SK-N-SH (cell line): Measurements from ENCODE around the gene PLXNA4. TPM values are rescaled to one million over a fixed set of nuclear protein-coding genes. Genes with fewer than 3 reads are reported as not detected.

Experiments used
- CTCF ChIA-PET: fragments of 300-600, 350-600 bp; formaldehyde crosslinking; extraction: SDS; loops from one replicate; lab custom pipeline; 2021; lab: Yijun Ruan, JAX
- POLR2A ChIA-PET: fragments of 350-600 bp; sonication (Branson Sonifier 250); formaldehyde crosslinking; extraction: SDS; loops from one replicate; lab custom pipeline; 2020; ENCODE audit warnings: antibody characterized with exemption, inconsistent platforms; lab: Yijun Ruan, JAX
- DNase-seq: peaks from one replicate; pipeline ENCODE4 v3.0.0; 2012
- H2AFZ ChIP-seq: fragments of 200-600 bp; sonication (generic); 2 replicates; pipeline ENCODE4 v1.8.1; 2016; ENCODE audit warnings: antibody characterized with exemption, mild to moderate bottlenecking, low read depth
- H3F3A ChIP-seq: fragments of 200-600 bp; sonication (generic); replicated peaks from 2 replicates; pipeline ENCODE3; 2016; ENCODE audit warnings: antibody characterized with exemption, mild to moderate bottlenecking; ENCODE audit not compliant: insufficient read depth
- H3K27ac ChIP-seq, 2 experiments: fragments of 200-500 bp in 1 of 2; fragments of 200-600 bp in 1 of 2; sonication (Bioruptor generic) in 1 of 2; sonication (generic), shearing (Covaris generic) in 1 of 2; 2 replicates each; pipeline versions ENCODE4 v1.5.1 to v1.6.1; 2014 to 2016; ENCODE audit warnings: low read depth in 2 of 2, inconsistent platforms in 1 of 2, low read length in 1 of 2, mild to moderate bottlenecking in 1 of 2, mixed read lengths in 1 of 2
- H3K27me3 ChIP-seq: fragments of 200-600 bp; sonication (generic), shearing (Covaris generic); 2 replicates; pipeline ENCODE4 v1.6.1; 2016; ENCODE audit warnings: mixed run types; ENCODE audit not compliant: insufficient read depth
- H3K36me3 ChIP-seq, 2 experiments: fragments of 200-500 bp in 1 of 2; fragments of 200-600 bp in 1 of 2; sonication (Bioruptor generic) in 1 of 2; sonication (generic) in 1 of 2; replicated peaks in 1 of 2; 2 replicates each; pipeline versions ENCODE3 to v1.5.1; 2014 to 2016; ENCODE audit warnings: low read length in 1 of 2, mild to moderate bottlenecking in 1 of 2; ENCODE audit not compliant: insufficient read depth in 2 of 2, control insufficient read depth in 1 of 2
- H3K4me1 ChIP-seq, 2 experiments: fragments of 200-500 bp in 1 of 2; fragments of 200-600 bp in 1 of 2; sonication (Bioruptor generic) in 1 of 2; sonication (generic), shearing (Covaris generic) in 1 of 2; 2 replicates each; pipeline versions ENCODE4 v1.5.1 to v1.6.1; 2014 to 2016; ENCODE audit warnings: low read depth in 1 of 2, low read length in 1 of 2, mixed run types in 1 of 2; ENCODE audit not compliant: insufficient read depth in 2 of 2, control insufficient read depth in 1 of 2
- H3K4me2 ChIP-seq: fragments of 200-600 bp; sonication (generic), shearing (Covaris generic); 2 replicates; pipeline ENCODE4 v1.6.1; 2017; ENCODE audit warnings: mixed run types
- H3K4me3 ChIP-seq, 2 experiments: fragments of 200-500 bp in 1 of 2; fragments of 200-600 bp in 1 of 2; sonication (Bioruptor generic) in 1 of 2; sonication (generic), shearing (Covaris generic) in 1 of 2; 2 replicates each; pipeline versions ENCODE4 v1.5.1 to v1.8.1; 2014 to 2016; ENCODE audit warnings: low read depth in 2 of 2, inconsistent platforms in 1 of 2, low read length in 1 of 2, mild to moderate bottlenecking in 1 of 2, mixed read lengths in 1 of 2, moderate library complexity in 1 of 2
- H3K79me2 ChIP-seq: fragments of 200-600 bp; sonication (generic); 2 replicates; pipeline ENCODE4 v1.8.1; 2017; ENCODE audit warnings: mild to moderate bottlenecking; ENCODE audit not compliant: insufficient read depth
- H3K9ac ChIP-seq: fragments of 200-600 bp; sonication (generic); 2 replicates; pipeline ENCODE4 v1.6.1; 2017; ENCODE audit warnings: mixed run types
- H3K9me2 ChIP-seq: fragments of 200-600 bp; sonication (generic); 2 replicates; pipeline ENCODE4 v1.6.1; 2017; ENCODE audit warnings: mixed run types
- H3K9me3 ChIP-seq: fragments of 200-600 bp; sonication (generic); 2 replicates; pipeline ENCODE4 v1.6.1; 2017; ENCODE audit warnings: mixed run types, mild to moderate bottlenecking, moderate library complexity
- H4K20me1 ChIP-seq: fragments of 200-600 bp; sonication (generic); 2 replicates; pipeline ENCODE4 v1.6.1; 2017; ENCODE audit warnings: mild to moderate bottlenecking, mixed run types; ENCODE audit not compliant: insufficient read depth
- CHD2 ChIP-seq: fragments of 150-350 bp; IDR thresholded peaks from 2 replicates; pipeline ENCODE4 v1.6.1; 2018; ENCODE audit warnings: low read length; ENCODE audit not compliant: partially characterized antibody
- CTCF ChIP-seq: fragments of 200-600 bp; sonication (generic); IDR thresholded peaks from 2 replicates; pipeline ENCODE4 v1.6.1; 2017; ENCODE audit warnings: antibody characterized with exemption, mild to moderate bottlenecking, moderate library complexity
- ELF1 ChIP-seq: IDR thresholded peaks from 2 replicates; pipeline ENCODE4 v1.4.0; 2012
- EP300 ChIP-seq, 2 experiments: IDR thresholded peaks; 2 replicates each; pipeline versions ENCODE4 v1.4.0 to v1.6.1; 2012; ENCODE audit warnings: borderline replicate concordance in 1 of 2, low read depth in 1 of 2, low read length in 1 of 2
- EZH2phosphoT487 ChIP-seq: fragments of 200-600 bp; sonication (generic); IDR thresholded peaks from 2 replicates; pipeline ENCODE4 v1.6.1; 2017; ENCODE audit warnings: low read depth, mixed run types, mild to moderate bottlenecking, antibody characterized with exemption, moderate library complexity, borderline replicate concordance
- FOSL2 ChIP-seq: IDR thresholded peaks from 2 replicates; pipeline ENCODE4 v1.4.0; 2012; ENCODE audit warnings: low read depth, mild to moderate bottlenecking, moderate library complexity, borderline replicate concordance
- FOXJ3 ChIP-seq: sonication (generic); formaldehyde crosslinking; IDR thresholded peaks from 2 replicates; pipeline ENCODE4 v1.5.1; 2020; ENCODE audit warnings: mild to moderate bottlenecking, missing genetic modification reagents
- FOXM1 ChIP-seq: IDR thresholded peaks from 2 replicates; pipeline ENCODE4 v1.4.0; 2012; ENCODE audit warnings: low read depth, mild to moderate bottlenecking
- JUND ChIP-seq: IDR thresholded peaks from 2 replicates; pipeline ENCODE4 v1.4.0; 2012
- NFIC ChIP-seq: IDR thresholded peaks from 2 replicates; pipeline ENCODE4 v1.4.0; 2012; ENCODE audit warnings: borderline replicate concordance
- TAF1 ChIP-seq: IDR thresholded peaks from 2 replicates; pipeline ENCODE4 v1.6.1; 2012; ENCODE audit warnings: low read depth, mild to moderate bottlenecking, low read length, moderate library complexity, borderline replicate concordance
- USF1 ChIP-seq: IDR thresholded peaks from 2 replicates; pipeline ENCODE4 v1.4.0; 2012; ENCODE audit warnings: low read depth, borderline replicate concordance
- YY1 ChIP-seq: IDR thresholded peaks from 2 replicates; pipeline ENCODE4 v1.4.0; 2012; ENCODE audit warnings: low read depth, mild to moderate bottlenecking
- ZBTB33 ChIP-seq: IDR thresholded peaks from 2 replicates; pipeline ENCODE4 v1.4.0; 2012; ENCODE audit warnings: low read depth, borderline replicate concordance
- WGBS: methylation state at CpG from one replicate; pipeline ENCODE4 v1.1.6; 2017; ENCODE audit warnings: low lambda C conversion rate; 5-methylcytosine and 5-hydroxymethylcytosine counted together
- polyA plus RNA-seq, 3 experiments: library from polyadenylated mRNA; depleted of rRNA; stranded (reverse); fragments of >200 nt; gene quantifications; 2 replicates each; pipeline ENCODE4 v1.2.3, GENCODE V29; 2012

Gene PLXNA4
- polyA plus RNA-seq, 1 of the 3 experiments (the other 2 are of a cell fraction): 2.4 TPM

GRCh38 chr7:132569884-132570614 is 6.2 kb downstream of the PLXNA4 start:
- no peak for DNase-seq
- no peak for TF ChIP-seq EP300 (IDR thresholded peaks at IDR 0.05; ENCODE audit: borderline replicate concordance in 1 of 2, low read depth in 1 of 2, low read length in 1 of 2)
- TF ChIP-seq TAF1: no peak
- TF ChIP-seq FOXM1: no peak
- TF ChIP-seq ZBTB33: no peak
- no peak for TF ChIP-seq ELF1
- TF ChIP-seq CHD2: no peak
- TF ChIP-seq EZH2phosphoT487: no peak
- no peaks in the 10 kb centered on the region for H3K9me2 ChIP-seq
- 76% methylated on average over 9 of the region's 9 CpGs for WGBS
- no peaks in the 10 kb centered on the region for H3K36me3 ChIP-seq
- no peaks in the 10 kb centered on the region for H3K79me2 ChIP-seq
- no peaks in the 10 kb centered on the region for H3K9me3 ChIP-seq
- H3K27me3 ChIP-seq: peaks cover under 1% of the 10 kb centered on the region; the same call in 1 of the 2 replicates
- H4K20me1 ChIP-seq: peaks cover 6% of the 10 kb centered on the region; the same call in 1 of the 2 replicates
- ChIA-PET CTCF (interaction anchor here (0.9 to 6.2 kb wide), 7 partner anchors 12 to 878 kb away, joined by 3 to 36 read pairs (median 6); no protein-coding TSS in a partner anchor), POLR2A (interaction anchor here (0.5 kb wide), 1 partner anchor 14 kb away, joined by 3 read pairs; no protein-coding TSS in a partner anchor)
- H3K9ac ChIP-seq: no peak overlapping the region
- no peak overlapping the region for H3K4me2 ChIP-seq
- H3K4me1 ChIP-seq: peaks cover 0 to 20% of the 10 kb centered on the region in 2 experiments; a peak in 2 of 4 replicates
- H2AFZ ChIP-seq: no peak overlapping the region
- no peaks in the 10 kb centered on the region for H3F3A ChIP-seq
- no peak overlapping the region for H3K4me3 ChIP-seq
- H3K27ac ChIP-seq: no peak overlapping the region

- Histone ChIP-seq H3K79me2 (no peaks in the 10 kb centered on the region), H4K20me1 (no peaks in the 10 kb centered on the region; the same call in 1 of the 2 replicates), H3K4me1 (peaks cover 0 to 10% of the 10 kb centered on the region in 2 experiments; a peak in 1 of 4 replicates), H3F3A (no peaks in the 10 kb centered on the region), H2AFZ (no peak overlapping the region), H3K4me3 (no peak overlapping the region), H3K36me3 (no peaks in the 10 kb centered on the region), H3K4me2 (no peak overlapping the region), H3K9me2 (no peaks in the 10 kb centered on the region), H3K27ac (no peak overlapping the region), H3K27me3 (no peaks in the 10 kb centered on the region; the same call in 1 of the 2 replicates), H3K9ac (no peak overlapping the region), H3K9me3 (no peaks in the 10 kb centered on the region)
- whole genome bisulfite sequencing: 63% methylated on average over 1 of the region's 2 CpGs
- CTCF ChIA-PET: interaction anchor here (0.8 to 6.2 kb wide), 10 partner anchors 9 to 710 kb away, joined by 3 to 36 read pairs (median 4); no protein-coding TSS in a partner anchor
- no peak for DNase-seq
- no peak for TF ChIP-seq YY1
- TF ChIP-seq NFIC: no peak
- no peak for TF ChIP-seq CTCF
- TF ChIP-seq ELF1: no peak
- no peak for TF ChIP-seq USF1
- no peak for TF ChIP-seq CHD2
- no peak for TF ChIP-seq FOXJ3 (CRISPR knock-in tag)
- no peak for TF ChIP-seq FOSL2
- TF ChIP-seq FOXM1: no peak
- TF ChIP-seq JUND: no peak
- POLR2A ChIA-PET: no interaction called here
These were observed 7.3 kb downstream of the PLXNA4 start for GRCh38 chr7:132568962-132569361.
